ENCODE data around the gene PODXL2.

PODXL2 gene

DNA sequence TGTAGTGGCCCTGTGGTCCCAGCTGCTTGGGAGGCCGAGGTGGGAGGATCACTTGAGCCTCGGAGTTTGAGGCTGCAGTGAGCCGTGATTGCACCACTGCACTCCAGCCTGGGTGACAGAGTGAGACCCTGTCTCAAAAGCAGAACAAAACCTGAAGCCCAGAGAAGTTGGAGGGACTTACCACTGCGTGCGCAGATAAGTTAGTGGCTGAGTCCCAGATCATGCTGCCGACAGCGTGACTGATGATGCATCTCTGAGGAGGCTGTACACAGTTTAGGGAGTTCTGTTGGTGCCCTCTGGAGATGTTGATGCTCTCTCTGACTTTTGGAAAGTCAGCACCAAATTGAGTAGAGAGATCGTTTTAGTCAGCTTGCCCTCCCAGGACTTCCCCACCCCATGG, 27.9 kb downstream of the PODXL2 start:
- in situ Hi-C loops (cut with HindIII; ENCODE audit: low sequenced_read_pairs) = loop anchor here (5.0 kb wide), 1 partner anchor 310 kb away; no protein-coding TSS in a partner anchor
- H3K4me3 ChIP-seq (ENCODE audit: low read depth, low read length) = no peak overlapping the region
- no peak for DNase-seq (ENCODE audit: low read depth)
- TF ChIP-seq, protein P1, sequence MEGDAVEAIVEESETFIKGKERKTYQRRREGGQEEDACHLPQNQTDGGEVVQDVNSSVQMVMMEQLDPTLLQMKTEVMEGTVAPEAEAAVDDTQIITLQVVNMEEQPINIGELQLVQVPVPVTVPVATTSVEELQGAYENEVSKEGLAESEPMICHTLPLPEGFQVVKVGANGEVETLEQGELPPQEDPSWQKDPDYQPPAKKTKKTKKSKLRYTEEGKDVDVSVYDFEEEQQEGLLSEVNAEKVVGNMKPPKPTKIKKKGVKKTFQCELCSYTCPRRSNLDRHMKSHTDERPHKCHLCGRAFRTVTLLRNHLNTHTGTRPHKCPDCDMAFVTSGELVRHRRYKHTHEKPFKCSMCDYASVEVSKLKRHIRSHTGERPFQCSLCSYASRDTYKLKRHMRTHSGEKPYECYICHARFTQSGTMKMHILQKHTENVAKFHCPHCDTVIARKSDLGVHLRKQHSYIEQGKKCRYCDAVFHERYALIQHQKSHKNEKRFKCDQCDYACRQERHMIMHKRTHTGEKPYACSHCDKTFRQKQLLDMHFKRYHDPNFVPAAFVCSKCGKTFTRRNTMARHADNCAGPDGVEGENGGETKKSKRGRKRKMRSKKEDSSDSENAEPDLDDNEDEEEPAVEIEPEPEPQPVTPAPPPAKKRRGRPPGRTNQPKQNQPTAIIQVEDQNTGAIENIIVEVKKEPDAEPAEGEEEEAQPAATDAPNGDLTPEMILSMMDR (IDR thresholded peaks at IDR 0.05; ENCODE audit: low read depth, low read length, missing control alignments) = no peak

DNA sequence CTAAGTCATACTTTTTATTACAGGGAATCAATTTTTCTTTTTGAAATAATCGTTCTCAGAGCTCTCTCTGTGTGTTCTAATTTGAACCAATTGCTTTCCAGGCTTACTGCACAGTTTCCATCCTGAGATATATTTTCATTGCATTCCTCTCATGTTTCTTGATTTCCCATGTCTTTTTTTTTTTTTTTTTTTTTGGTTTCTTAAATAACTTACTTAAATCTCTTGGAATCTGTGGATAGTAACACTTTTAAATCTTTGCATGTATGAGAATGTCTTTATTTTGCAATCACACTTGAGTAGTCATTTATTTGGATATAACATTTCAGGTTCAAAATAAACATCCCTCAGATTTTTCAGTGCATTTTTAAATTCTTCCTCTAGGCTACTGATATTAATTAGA, 29.2 kb downstream of the PODXL2 start:
- DNase-seq (ENCODE audit: low read depth) = no peak
- in situ Hi-C loops (cut with HindIII; ENCODE audit: low sequenced_read_pairs) = loop anchor here (5.0 kb wide), 1 partner anchor 309 kb away; no protein-coding TSS in a partner anchor
- H3K4me3 ChIP-seq (ENCODE audit: low read depth, low read length) = no peak overlapping the region
- TF ChIP-seq, protein P1 (IDR thresholded peaks at IDR 0.05; ENCODE audit: low read depth, low read length, missing control alignments) = no peak

DNA sequence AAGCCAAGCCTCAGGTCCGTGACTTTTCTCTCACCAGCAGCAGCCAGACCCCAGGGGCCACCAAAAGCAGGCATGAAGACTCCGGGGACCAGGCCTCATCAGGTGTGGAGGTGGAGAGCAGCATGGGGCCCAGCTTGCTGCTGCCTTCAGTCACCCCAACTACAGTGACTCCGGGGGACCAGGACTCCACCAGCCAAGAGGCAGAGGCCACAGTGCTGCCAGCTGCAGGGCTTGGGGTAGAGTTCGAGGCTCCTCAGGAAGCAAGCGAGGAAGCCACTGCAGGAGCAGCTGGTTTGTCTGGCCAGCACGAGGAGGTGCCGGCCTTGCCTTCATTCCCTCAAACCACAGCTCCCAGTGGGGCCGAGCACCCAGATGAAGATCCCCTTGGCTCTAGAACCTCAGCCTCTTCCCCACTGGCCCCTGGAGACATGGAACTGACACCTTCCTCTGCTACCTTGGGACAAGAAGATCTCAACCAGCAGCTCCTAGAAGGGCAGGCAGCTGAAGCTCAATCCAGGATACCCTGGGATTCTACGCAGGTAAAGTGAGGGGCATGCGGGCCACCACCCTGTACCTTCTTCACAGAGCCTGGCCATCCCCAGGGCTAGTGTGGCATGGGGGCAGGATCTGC, 31.8 kb downstream of the PODXL2 start:
- in situ Hi-C loops (cut with HindIII; ENCODE audit: low sequenced_read_pairs) = no loop called here
- no peak for DNase-seq (ENCODE audit: low read depth)
- TF ChIP-seq, protein P1 (IDR thresholded peaks at IDR 0.05; ENCODE audit: low read depth, low read length, missing control alignments) = no peak
- no peak overlapping the region for H3K4me3 ChIP-seq (ENCODE audit: low read depth, low read length)

DNA sequence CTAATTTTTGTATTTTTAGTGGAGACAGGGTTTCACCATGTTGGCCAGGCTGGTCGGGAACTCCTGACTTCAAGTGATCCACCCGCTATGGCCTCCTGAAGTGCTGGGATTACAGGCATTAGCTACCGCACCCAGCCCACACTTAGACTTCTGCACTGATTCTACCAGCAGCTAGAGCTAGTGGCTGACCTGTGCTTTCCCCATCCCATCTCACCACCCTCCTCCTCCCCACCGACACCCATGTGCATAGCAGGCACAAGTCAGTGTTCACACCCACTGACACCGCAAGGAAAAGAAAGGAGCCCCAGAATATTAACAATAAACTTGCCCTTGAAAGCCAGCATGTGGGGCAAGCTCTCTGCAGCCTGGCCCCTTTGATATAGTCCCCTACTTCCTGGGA, 32.6 kb downstream of the PODXL2 start:
- DNase-seq (ENCODE audit: low read depth) = no peak
- H3K4me3 ChIP-seq (ENCODE audit: low read depth, low read length) = no peak overlapping the region
- TF ChIP-seq, protein P1 (IDR thresholded peaks at IDR 0.05; ENCODE audit: low read depth, low read length, missing control alignments) = no peak
- in situ Hi-C loops (cut with HindIII; ENCODE audit: low sequenced_read_pairs) = no loop called here

DNA sequence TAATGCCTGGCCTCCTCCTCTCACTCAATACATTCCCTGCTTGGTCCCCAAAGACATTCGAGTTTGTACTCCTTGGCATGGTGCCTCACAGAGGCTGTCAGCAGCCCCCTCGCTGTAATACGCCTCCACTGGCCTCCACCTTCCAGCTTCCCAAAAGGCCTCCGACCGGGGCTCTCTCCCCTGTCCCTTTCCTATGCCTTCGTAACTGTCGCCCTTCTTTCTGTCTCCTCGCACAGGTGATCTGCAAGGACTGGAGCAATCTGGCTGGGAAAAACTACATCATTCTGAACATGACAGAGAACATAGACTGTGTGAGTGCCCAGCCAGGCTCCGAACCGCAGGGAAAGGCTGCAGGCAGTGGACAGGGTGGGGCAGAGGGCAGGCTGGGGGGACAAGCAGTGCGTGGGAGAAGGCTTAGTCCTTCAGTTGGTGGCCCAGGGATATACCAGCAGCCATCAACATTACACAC, 33.0 kb downstream of the PODXL2 start:
- DNase-seq (ENCODE audit: low read depth) = no peak
- no peak overlapping the region for H3K4me3 ChIP-seq (ENCODE audit: low read depth, low read length)
- TF ChIP-seq, protein P1 (IDR thresholded peaks at IDR 0.05; ENCODE audit: low read depth, low read length, missing control alignments) = no peak
- in situ Hi-C loops (cut with HindIII; ENCODE audit: low sequenced_read_pairs) = no loop called here

DNA sequence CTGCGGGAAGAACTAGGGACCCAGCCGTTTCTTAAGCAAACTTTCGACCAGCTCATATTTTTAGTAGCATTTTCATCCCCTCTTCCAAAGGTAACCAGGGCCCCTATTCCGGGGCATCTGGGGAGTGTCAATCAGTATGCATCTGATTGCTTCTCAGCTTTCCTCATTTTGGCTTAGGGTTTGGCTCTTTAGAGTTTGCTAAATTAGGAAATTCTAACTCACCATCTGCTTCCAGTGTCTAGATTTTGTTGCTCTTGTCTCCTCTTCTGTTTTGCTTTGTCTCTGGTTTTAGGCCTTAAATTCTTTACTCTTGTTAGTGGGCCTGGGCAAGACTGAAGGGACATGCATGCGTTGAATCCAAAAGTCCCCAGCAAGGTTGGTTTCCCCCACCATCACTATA, 34.2 kb downstream of the PODXL2 start:
- DNase-seq (ENCODE audit: low read depth) = no peak

More for the DNA sequence above, 34.2 kb downstream of the PODXL2 start:
- TF ChIP-seq, protein P1 (IDR thresholded peaks at IDR 0.05; ENCODE audit: low read depth, low read length, missing control alignments) = no peak
- in situ Hi-C loops (cut with HindIII; ENCODE audit: low sequenced_read_pairs) = no loop called here
- no peak overlapping the region for H3K4me3 ChIP-seq (ENCODE audit: low read depth, low read length)

All from astrocyte of the cerebellum (primary cell).